Type B pancreatic cell (in vitro differentiated cells): Measurements from ENCODE around the gene DTNB. TPM values are rescaled to one million over a fixed set of nuclear protein-coding genes. Genes with fewer than 3 reads are reported as not detected.

Experiments used
- DNase-seq: peaks from one replicate; pipeline ENCODE4 v3.0.0; 2021; ENCODE audit warnings: mixed read lengths; ENCODE audit not compliant: unreplicated experiment; ENCODE audit errors: extremely low spot score
- H3K27ac Mint-ChIP-seq: 2 replicates; pipeline ENCODE4 v1.8.0; 2021; ENCODE audit warnings: mild to moderate bottlenecking, mixed read lengths
- H3K27me3 Mint-ChIP-seq: 2 replicates; pipeline ENCODE4 v1.8.0; 2021; ENCODE audit warnings: mixed read lengths
- H3K36me3 Mint-ChIP-seq: 2 replicates; pipeline ENCODE4 v1.8.0; 2021; ENCODE audit warnings: mixed read lengths
- H3K4me1 Mint-ChIP-seq: one replicate; pipeline ENCODE4 v1.8.0; 2021; ENCODE audit warnings: mixed read lengths; ENCODE audit not compliant: unreplicated experiment
- H3K4me3 Mint-ChIP-seq: 2 replicates; pipeline ENCODE4 v1.8.0; 2021; ENCODE audit warnings: mild to moderate bottlenecking, mixed read lengths
- H3K9me3 Mint-ChIP-seq: 2 replicates; pipeline ENCODE4 v1.8.0; 2021; ENCODE audit warnings: mixed read lengths
- total RNA-seq: library from RNA; stranded (reverse); gene quantifications from 2 replicates; pipeline ENCODE4 v1.2.1, GENCODE V29; 2021; ENCODE audit warnings: low replicate concordance
- TF ChIP-seq, protein P1 (sequence below): fragments of 200-600 bp; sonication (generic); conservative IDR thresholded peaks from 2 replicates; pipeline ENCODE4 v1.5.0; 2021; ENCODE audit warnings: antibody characterized with exemption, mild to moderate bottlenecking

Gene DTNB
- total RNA-seq, 1 donor from 2014 or later, result 28.6 TPM

DNA sequence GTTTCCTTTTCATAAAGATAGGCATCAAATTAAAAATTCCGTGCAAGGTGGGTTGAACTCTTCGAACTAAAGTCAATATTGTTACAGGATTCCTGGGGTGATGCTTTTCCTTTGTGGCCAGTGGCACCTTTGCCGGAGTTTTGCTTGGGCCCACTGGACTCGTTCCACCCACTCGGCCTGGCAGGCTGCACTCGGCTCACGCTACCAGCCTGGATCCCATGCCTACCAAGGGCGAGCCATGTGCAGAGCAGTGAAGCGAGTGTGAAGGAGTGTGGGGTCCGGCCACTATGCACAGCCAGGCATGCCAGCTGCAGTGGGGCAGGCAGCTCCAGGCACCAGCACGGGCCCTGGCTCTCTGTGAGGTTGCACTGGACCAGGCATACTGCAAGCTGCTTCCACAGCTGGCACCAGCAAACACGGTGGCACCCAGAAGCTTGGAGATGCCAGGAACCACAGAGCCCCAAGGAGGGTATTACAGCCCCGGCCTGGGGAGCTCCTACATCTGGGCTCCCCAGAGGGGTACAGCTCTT, 83.6 kb downstream of the DTNB start:
- H3K4me3 Mint-ChIP-seq, result no peak overlapping the region
- TF ChIP-seq, protein P1, sequence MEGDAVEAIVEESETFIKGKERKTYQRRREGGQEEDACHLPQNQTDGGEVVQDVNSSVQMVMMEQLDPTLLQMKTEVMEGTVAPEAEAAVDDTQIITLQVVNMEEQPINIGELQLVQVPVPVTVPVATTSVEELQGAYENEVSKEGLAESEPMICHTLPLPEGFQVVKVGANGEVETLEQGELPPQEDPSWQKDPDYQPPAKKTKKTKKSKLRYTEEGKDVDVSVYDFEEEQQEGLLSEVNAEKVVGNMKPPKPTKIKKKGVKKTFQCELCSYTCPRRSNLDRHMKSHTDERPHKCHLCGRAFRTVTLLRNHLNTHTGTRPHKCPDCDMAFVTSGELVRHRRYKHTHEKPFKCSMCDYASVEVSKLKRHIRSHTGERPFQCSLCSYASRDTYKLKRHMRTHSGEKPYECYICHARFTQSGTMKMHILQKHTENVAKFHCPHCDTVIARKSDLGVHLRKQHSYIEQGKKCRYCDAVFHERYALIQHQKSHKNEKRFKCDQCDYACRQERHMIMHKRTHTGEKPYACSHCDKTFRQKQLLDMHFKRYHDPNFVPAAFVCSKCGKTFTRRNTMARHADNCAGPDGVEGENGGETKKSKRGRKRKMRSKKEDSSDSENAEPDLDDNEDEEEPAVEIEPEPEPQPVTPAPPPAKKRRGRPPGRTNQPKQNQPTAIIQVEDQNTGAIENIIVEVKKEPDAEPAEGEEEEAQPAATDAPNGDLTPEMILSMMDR, result no peak
- H3K36me3 Mint-ChIP-seq, result no peaks in the 10 kb centered on the region
- no peaks in the 10 kb centered on the region for H3K27me3 Mint-ChIP-seq
- H3K27ac Mint-ChIP-seq, result no peak overlapping the region
- no peak for DNase-seq
- no peaks in the 10 kb centered on the region for H3K9me3 Mint-ChIP-seq
- peaks cover 14% of the 10 kb centered on the region for H3K4me1 Mint-ChIP-seq

DNA sequence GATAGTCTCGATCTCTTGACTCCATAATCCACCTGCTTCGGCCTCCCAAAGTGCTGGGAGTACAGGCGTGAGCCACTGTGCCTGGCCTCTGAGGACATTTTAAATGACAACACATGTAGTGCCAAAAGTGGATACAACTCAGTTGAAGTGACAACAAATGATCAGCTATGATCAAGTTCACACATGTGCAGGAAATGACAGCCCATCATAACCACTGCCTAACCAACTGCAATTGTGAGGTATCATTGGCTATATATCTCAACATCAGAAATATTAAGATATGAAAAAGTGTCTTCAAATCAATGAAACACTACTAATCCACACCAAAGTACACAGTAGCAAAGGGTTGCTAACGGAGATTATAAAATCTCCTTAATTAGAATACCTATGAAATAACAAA, 84.8 kb downstream of the DTNB start:
- Mint-ChIP-seq H3K4me1 (peaks cover 14% of the 10 kb centered on the region), H3K36me3 (no peaks in the 10 kb centered on the region), H3K27me3 (no peaks in the 10 kb centered on the region), H3K27ac (no peak overlapping the region), H3K9me3 (no peaks in the 10 kb centered on the region), H3K4me3 (no peak overlapping the region)
- TF ChIP-seq, protein P1, result no peak
- no peak for DNase-seq

DNA sequence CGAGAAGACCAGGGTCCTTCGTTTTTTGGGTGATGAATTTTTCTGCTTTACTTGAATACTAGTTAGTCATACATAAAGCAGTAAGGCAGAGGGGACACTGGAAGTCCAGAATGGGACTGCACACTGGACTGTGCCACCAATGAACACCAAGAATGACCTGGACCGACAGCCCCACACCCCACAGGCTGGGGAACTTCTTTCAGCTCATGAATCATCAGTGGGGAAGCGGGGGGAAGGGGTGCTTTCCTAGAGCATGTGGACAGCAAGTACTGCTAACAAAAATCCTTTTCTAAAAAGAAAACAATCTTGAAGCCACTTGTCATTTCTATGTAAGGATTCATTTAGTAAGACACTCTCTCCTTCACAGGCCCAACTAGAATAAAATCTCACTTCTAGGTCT, 86.0 kb downstream of the DTNB start:
- H3K9me3 Mint-ChIP-seq, result no peaks in the 10 kb centered on the region
- no peak overlapping the region for H3K4me3 Mint-ChIP-seq
- H3K27ac Mint-ChIP-seq, result no peak overlapping the region
- TF ChIP-seq, protein P1, result no peak
- peaks cover 14% of the 10 kb centered on the region for H3K4me1 Mint-ChIP-seq
- DNase-seq, result no peak
- no peaks in the 10 kb centered on the region for H3K27me3 Mint-ChIP-seq
- H3K36me3 Mint-ChIP-seq, result no peaks in the 10 kb centered on the region

DNA sequence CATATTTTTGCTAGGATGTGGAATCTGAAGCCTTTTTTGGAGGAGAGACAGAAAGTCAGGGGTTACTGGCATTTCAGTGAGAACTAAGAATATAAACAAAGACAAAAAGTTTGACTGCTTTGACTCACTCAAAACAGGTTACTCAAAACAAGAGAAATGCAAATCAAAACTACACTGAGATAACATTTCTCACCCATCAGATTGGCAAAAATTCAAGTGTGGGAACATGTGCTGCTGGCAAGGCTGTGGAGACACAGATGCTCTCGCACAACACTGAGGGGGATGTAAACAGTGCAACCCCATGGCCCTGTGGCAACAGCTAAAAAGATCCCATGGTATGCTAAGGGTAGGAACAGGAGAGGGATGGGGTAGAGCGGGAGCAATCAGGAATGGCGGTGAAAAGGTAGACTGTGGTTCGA, 86.6 kb downstream of the DTNB start:
- H3K36me3 Mint-ChIP-seq, result no peaks in the 10 kb centered on the region
- TF ChIP-seq, protein P1, result no peak
- H3K4me1 Mint-ChIP-seq, result peaks cover 14% of the 10 kb centered on the region
- no peak for DNase-seq
- H3K27ac Mint-ChIP-seq, result no peak overlapping the region
- no peaks in the 10 kb centered on the region for H3K27me3 Mint-ChIP-seq
- no peak overlapping the region for H3K4me3 Mint-ChIP-seq
- H3K9me3 Mint-ChIP-seq, result no peaks in the 10 kb centered on the region

DNA sequence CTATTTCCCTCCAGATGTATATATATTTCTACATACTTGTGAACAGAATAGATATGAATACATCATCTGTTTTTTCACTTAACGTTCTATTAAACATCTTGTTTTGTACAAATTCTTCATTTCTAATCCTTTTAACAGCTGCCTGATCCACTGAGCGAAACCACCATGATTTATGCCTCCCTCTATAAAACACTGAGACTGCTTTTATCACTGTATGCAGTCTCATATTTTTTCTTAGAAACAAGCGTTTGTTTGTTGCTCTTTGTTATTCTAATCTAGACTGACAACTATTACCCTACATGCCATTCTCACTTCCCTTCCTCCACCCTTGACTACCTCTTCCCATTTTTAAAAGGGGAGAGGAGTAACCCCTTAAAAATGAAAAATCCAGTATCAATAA, 88.2 kb downstream of the DTNB start:
- DNase-seq, result no peak
- Mint-ChIP-seq H3K9me3 (no peaks in the 10 kb centered on the region), H3K4me1 (peaks cover 14% of the 10 kb centered on the region), H3K27me3 (no peaks in the 10 kb centered on the region), H3K4me3 (no peak overlapping the region), H3K36me3 (no peaks in the 10 kb centered on the region), H3K27ac (no peak overlapping the region)
- TF ChIP-seq, protein P1, result no peak
